Adrenal gland (tissue), 12 donors: ENCODE data around the gene OR4L1. TPM values are rescaled to one million over a fixed set of nuclear protein-coding genes. Genes with fewer than 3 reads are reported as not detected.

Source experiments
- DNase-seq, 7 donors: peaks; one replicate each; pipeline ENCODE4 v3.0.0-alpha.2; 2019 to 2020
- H3K27ac ChIP-seq, 5 donors: fragments of 200-600 bp; sonication (generic) in 4 of 5; 1 replicate in 3 of 5; 2 replicates in 2 of 5; pipeline versions ENCODE4 v1.5.1 to v1.8.0; 2016 to 2020; ENCODE audit warnings: mild to moderate bottlenecking in 1 of 5
- H3K27me3 ChIP-seq: fragments of 200-600 bp; 2 replicates; pipeline ENCODE4 v1.8.0; 2021
- H3K36me3 ChIP-seq, 2 donors: fragments of 200-600 bp; replicated peaks in 1 of 2; 1 replicate in 1 of 2; 2 replicates in 1 of 2; pipeline versions ENCODE4 v1.5.1 to v1.8.0; 2018 to 2022
- H3K4me1 ChIP-seq, 2 donors: fragments of 200-600 bp; replicated peaks in 1 of 2; 1 replicate in 1 of 2; 2 replicates in 1 of 2; pipeline versions ENCODE4 v1.5.1 to v1.8.0; 2018 to 2021
- H3K4me3 ChIP-seq, 4 donors: fragments of 200-600 bp; sonication (generic) in 3 of 4; one replicate each; pipeline ENCODE4 v1.5.1; 2016 to 2018
- H3K9me3 ChIP-seq, 3 donors: fragments of 200-600 bp; sonication (generic) in 1 of 3; replicated peaks in 1 of 3; 1 replicate in 2 of 3; 2 replicates in 1 of 3; pipeline versions ENCODE4 v1.5.1 to v1.8.0; 2016 to 2021
- CTCF ChIP-seq, 6 experiments: fragments of 450-650 bp in 4 of 6; fragments of 200-600 bp in 2 of 6; sonication (generic) in 1 of 6; IDR thresholded peaks; 1 replicate in 5 of 6; 2 replicates in 1 of 6; pipeline versions ENCODE4 v1.5.1 to v1.8.0; 2016 to 2021; ENCODE audit warnings: antibody characterized with exemption in 6 of 6, mild to moderate bottlenecking in 2 of 6, moderate library complexity in 1 of 6
- POLR2A ChIP-seq, 2 donors: fragments of 450-650 bp; IDR thresholded peaks; one replicate each; pipeline ENCODE4 v1.6.1; 2017; ENCODE audit warnings: antibody characterized with exemption in 2 of 2, mild to moderate bottlenecking in 2 of 2, moderate library complexity in 1 of 2
- WGBS, 4 donors: extraction: QIAGEN DNeasy Blood & Tissue Kit in 2 of 4; methylation state at CpG; one replicate each; pipeline versions ENCODE4 v1.1.5 to v1.1.7; 2013 to 2017; 5-methylcytosine and 5-hydroxymethylcytosine counted together
- intact Hi-C, 2 donors: fragments of 100-400 bp; cut with DNase I; formaldehyde crosslinking; loops; one replicate each; pipeline versions ENCODE4 v1.14.1 to v1.15.0; 2022 to 2023
- polyA plus RNA-seq, 3 donors: library from polyadenylated mRNA; stranded (reverse); fragments of 200-250 nt in 2 of 3; fragments of 350-450 nt in 1 of 3; fragmentation: Illumina TruSeq in 1 of 3; extraction: RNeasy Lipid Tissue Mini Kit (QIAGEN cat#74804) in 1 of 3; gene quantifications; one replicate each; pipeline ENCODE4 v1.2.3, GENCODE V29; 2013 to 2014
- total RNA-seq, 9 donors: library from RNA; depleted of rRNA in 4 of 9; stranded (reverse); fragments of >200 nt in 4 of 9; fragments of 120-200 nt in 1 of 9; fragmentation: NEBNext Ultra II Directional in 1 of 9; extraction: Animal tissue kit (Norgen Biotek cat#: 25700) in 1 of 9; gene quantifications; one replicate each; pipeline versions ENCODE4 v1.1.0 to v1.2.4, GENCODE V29; 2013 to 2023
- donor health status: healthy with polysubstance abuse.
- donor health status: Bipolar disorder and iron deficiency.
- donor health status: DM: yes; HTN: yes; CAD: no.
- donor health status: DM: no; HTN: no; CAD: no.
- donor health status: DM: no; HTN: no; CAD: no.
- donor health status: DM: yes; HTN: yes; CAD: no.

OR4L1 gene
- total and polyA plus RNA-seq, 12 donors, result not detected

- DNase-seq, result no peak
- 83 to 91% (median 85%) methylated on average over 4 of the region's 4 CpGs for WGBS, 4 donors
- H3K4me3 ChIP-seq, result no peak within 1 kb of the TSS
- TF ChIP-seq POLR2A (IDR thresholded peaks at IDR 0.05) (no peak), CTCF (IDR thresholded peaks at IDR 0.05) (no peak)
- no peaks in the 10 kb centered on the region for H3K9me3 ChIP-seq
- H3K27me3 ChIP-seq, result no peaks in the 10 kb centered on the region
- H3K4me1 ChIP-seq, result no peaks in the 10 kb centered on the region
- intact Hi-C loops, result no loop called here
- no peak within 1 kb of the TSS for H3K27ac ChIP-seq
- H3K36me3 ChIP-seq, result no peaks in the 10 kb centered on the region
These were observed 23.9 kb upstream of the OR4L1 start, which contains the start of gene OR4K13 for GRCh38 chr14:20035938-20036337. OR4K13 (minus strand) TSS chr14:20036038; CDS start chr14:20034758, 1,280 bp downstream.

- 57 to 66% (median 64%) methylated on average over 5 of the region's 5 CpGs for WGBS, 4 donors
- intact Hi-C loops, result no loop called here
These were observed 15.6 kb upstream of the OR4L1 start for GRCh38 chr14:20044243-20044642.

GRCh38 chr14:20048202-20048601, 11.6 kb upstream of the OR4L1 start:
- 36 to 63% (median 40%) methylated on average over 1 of the region's 1 CpG for WGBS, 4 donors
- no peak overlapping the region for H3K27ac ChIP-seq

More at GRCh38 chr14:20044243-20044642, 15.6 kb upstream of the OR4L1 start:
- Histone ChIP-seq H3K4me3 (no peak overlapping the region), H3K27ac (no peak overlapping the region), H3K36me3 (no peaks in the 10 kb centered on the region), H3K4me1 (no peaks in the 10 kb centered on the region), H3K27me3 (no peaks in the 10 kb centered on the region), H3K9me3 (no peaks in the 10 kb centered on the region)
- no peak for DNase-seq
- TF ChIP-seq POLR2A (IDR thresholded peaks at IDR 0.05) (no peak), CTCF (IDR thresholded peaks at IDR 0.05) (no peak)

GRCh38 chr14:20092050-20092449, 32.2 kb downstream of the OR4L1 start:
- H3K36me3 ChIP-seq, result no peaks in the 10 kb centered on the region
- no peak for DNase-seq
- no peak overlapping the region for H3K27ac ChIP-seq
- H3K27me3 ChIP-seq, result no peaks in the 10 kb centered on the region
- WGBS, 4 donors, result 19 to 49% (median 40%) methylated on average over 4 of the region's 4 CpGs
- no peaks in the 10 kb centered on the region for H3K4me1 ChIP-seq
- H3K4me3 ChIP-seq, result no peak overlapping the region
- no peaks in the 10 kb centered on the region for H3K9me3 ChIP-seq
- intact Hi-C loops, result no loop called here
- TF ChIP-seq POLR2A (IDR thresholded peaks at IDR 0.05), result no peak
- TF ChIP-seq CTCF (IDR thresholded peaks at IDR 0.05), result no peak

More at GRCh38 chr14:20048202-20048601, 11.6 kb upstream of the OR4L1 start:
- no peak overlapping the region for H3K4me3 ChIP-seq
- no peaks in the 10 kb centered on the region for H3K36me3 ChIP-seq
- no peaks in the 10 kb centered on the region for H3K27me3 ChIP-seq
- no peaks in the 10 kb centered on the region for H3K4me1 ChIP-seq
- H3K9me3 ChIP-seq, result no peaks in the 10 kb centered on the region
- TF ChIP-seq CTCF (IDR thresholded peaks at IDR 0.05) (no peak), POLR2A (IDR thresholded peaks at IDR 0.05) (no peak)
- no peak for DNase-seq
- intact Hi-C loops, result no loop called here
